Measurements from ENCODE around the gene ABHD16A.
A peak's percentile ranks its signal among the peaks of the same experiment; 100 is the strongest.

Gene ABHD16A

GRCh38 chr6:31687860-31688693, 15.0 kb downstream of the ABHD16A start:
- no peak for DNase-seq

- no peak for DNase-seq
Measured at GRCh38 chr6:31687321-31687720, 15.8 kb downstream of the ABHD16A start.

- DNase-seq = no peak
Measured at GRCh38 chr6:31686483-31686882, 16.6 kb downstream of the ABHD16A start.

- DNase-seq = no peak
Measured at GRCh38 chr6:31683591-31683990, 19.5 kb downstream of the ABHD16A start.

GRCh38 chr6:31681135-31681671, 21.9 kb downstream of the ABHD16A start:
- DNase-seq = peak; percentile 30

- DNase-seq = peak; percentile 78
Measured at GRCh38 chr6:31680226-31681134, 22.6 kb downstream of the ABHD16A start, which contains the start of gene LY6G5C. Gene LY6G5C (minus strand): TSS chr6:31681067. CDS start chr6:31680373, 694 bp downstream.

- no peak for DNase-seq
Measured at GRCh38 chr6:31677955-31678354, 25.2 kb downstream of the ABHD16A start.

- DNase-seq = no peak
Measured at GRCh38 chr6:31676904-31677303, 26.2 kb downstream of the ABHD16A start.

GRCh38 chr6:31676322-31676903, 26.7 kb downstream of the ABHD16A start:
- DNase-seq = no peak

- no peak for DNase-seq
Measured at GRCh38 chr6:31669676-31670075, 33.4 kb downstream of the ABHD16A start, which contains the start of gene LY6G5B. Gene LY6G5B (plus strand): TSS chr6:31669976. CDS start chr6:31670951, 975 bp downstream.

- no peak for DNase-seq
Measured at GRCh38 chr6:31666337-31666965, 36.7 kb downstream of the ABHD16A start.

- DNase-seq = peak; percentile 98
Measured at GRCh38 chr6:31665501-31666336, 37.4 kb downstream of the ABHD16A start, which contains the start of gene CSNK2B. Gene CSNK2B (plus strand): TSS chr6:31666080. CDS start chr6:31666832, 752 bp downstream.

GRCh38 chr6:31664790-31665500, 38.2 kb downstream of the ABHD16A start, which contains the start of gene GPANK1:
Gene GPANK1 (minus strand): TSS chr6:31664997. CDS start chr6:31664478, 519 bp downstream.
- peak; percentile 93 for DNase-seq

GRCh38 chr6:31663961-31664789, 38.9 kb downstream of the ABHD16A start:
- no peak for DNase-seq

GRCh38 chr6:31663126-31663960, 39.8 kb downstream of the ABHD16A start:
- DNase-seq = no peak

GRCh38 chr6:31662124-31662723, 40.9 kb downstream of the ABHD16A start:
- DNase-seq = no peak

GRCh38 chr6:31661262-31662123, 41.6 kb downstream of the ABHD16A start:
- DNase-seq = no peak
